Measurements from ENCODE around the gene ACTR1B.

Gene ACTR1B

GRCh38 chr2:97706708-97707345, 43.0 kb upstream of the ACTR1B start:
- H3K27ac ChIP-seq: no peak overlapping the region
- TF ChIP-seq CTCF (conservative IDR thresholded peaks at IDR 0.05): no peak

- no peak overlapping the region for H3K27ac ChIP-seq
- TF ChIP-seq CTCF (conservative IDR thresholded peaks at IDR 0.05): no peak
Measured at GRCh38 chr2:97706112-97706511, 42.3 kb upstream of the ACTR1B start.

- TF ChIP-seq CTCF (conservative IDR thresholded peaks at IDR 0.05): no peak
- no peak overlapping the region for H3K27ac ChIP-seq
Measured at GRCh38 chr2:97704989-97705388, 41.1 kb upstream of the ACTR1B start.

GRCh38 chr2:97703741-97704140, 39.9 kb upstream of the ACTR1B start:
- TF ChIP-seq CTCF (conservative IDR thresholded peaks at IDR 0.05): no peak
- H3K27ac ChIP-seq: no peak overlapping the region

GRCh38 chr2:97702731-97703470, 39.1 kb upstream of the ACTR1B start:
- no peak overlapping the region for H3K27ac ChIP-seq
- TF ChIP-seq CTCF (conservative IDR thresholded peaks at IDR 0.05): no peak

- no peak overlapping the region for H3K27ac ChIP-seq
- TF ChIP-seq CTCF (conservative IDR thresholded peaks at IDR 0.05): no peak
Measured at GRCh38 chr2:97701851-97702465, 38.1 kb upstream of the ACTR1B start.

- no peak overlapping the region for H3K27ac ChIP-seq
Measured at GRCh38 chr2:97701186-97701585, 37.3 kb upstream of the ACTR1B start.

More at GRCh38 chr2:97701186-97701585, 37.3 kb upstream of the ACTR1B start:
- no peak for TF ChIP-seq CTCF (conservative IDR thresholded peaks at IDR 0.05)
